BE2C (cell line): Measurements from ENCODE around the gene TSHZ1.
A peak's percentile ranks its signal among the peaks of the same experiment; 100 is the strongest.

Source experiments
- DNase-seq: peaks from one replicate; pipeline ENCODE4 v3.0.0-alpha.2; 2020
- H3K27me3 ChIP-seq: fragments of 250-450 bp; sonication (Bioruptor Pico); 2 replicates; pipeline ENCODE4 v1.5.1; 2020; ENCODE audit warnings: mild to moderate bottlenecking
- H3K36me3 ChIP-seq: fragments of 250-450 bp; sonication (Bioruptor Pico); 2 replicates; pipeline ENCODE4 v1.5.1; 2020; ENCODE audit warnings: mild to moderate bottlenecking
- H3K4me1 ChIP-seq: fragments of 250-450 bp; sonication (Bioruptor Pico); 2 replicates; pipeline ENCODE4 v1.5.1; 2020
- H3K4me3 ChIP-seq: 2 replicates; pipeline ENCODE4 v1.5.1; 2011; ENCODE audit warnings: low read depth, low read length
- H3K9me3 ChIP-seq: fragments of 250-450 bp; sonication (Bioruptor Pico); 2 replicates; pipeline ENCODE4 v1.5.1; 2020
- TF ChIP-seq, protein P1 (sequence below): IDR thresholded peaks from 2 replicates; pipeline ENCODE4 v1.5.1; 2012; ENCODE audit warnings: mild to moderate bottlenecking, low read depth, low read length

The TSHZ1 gene

DNA sequence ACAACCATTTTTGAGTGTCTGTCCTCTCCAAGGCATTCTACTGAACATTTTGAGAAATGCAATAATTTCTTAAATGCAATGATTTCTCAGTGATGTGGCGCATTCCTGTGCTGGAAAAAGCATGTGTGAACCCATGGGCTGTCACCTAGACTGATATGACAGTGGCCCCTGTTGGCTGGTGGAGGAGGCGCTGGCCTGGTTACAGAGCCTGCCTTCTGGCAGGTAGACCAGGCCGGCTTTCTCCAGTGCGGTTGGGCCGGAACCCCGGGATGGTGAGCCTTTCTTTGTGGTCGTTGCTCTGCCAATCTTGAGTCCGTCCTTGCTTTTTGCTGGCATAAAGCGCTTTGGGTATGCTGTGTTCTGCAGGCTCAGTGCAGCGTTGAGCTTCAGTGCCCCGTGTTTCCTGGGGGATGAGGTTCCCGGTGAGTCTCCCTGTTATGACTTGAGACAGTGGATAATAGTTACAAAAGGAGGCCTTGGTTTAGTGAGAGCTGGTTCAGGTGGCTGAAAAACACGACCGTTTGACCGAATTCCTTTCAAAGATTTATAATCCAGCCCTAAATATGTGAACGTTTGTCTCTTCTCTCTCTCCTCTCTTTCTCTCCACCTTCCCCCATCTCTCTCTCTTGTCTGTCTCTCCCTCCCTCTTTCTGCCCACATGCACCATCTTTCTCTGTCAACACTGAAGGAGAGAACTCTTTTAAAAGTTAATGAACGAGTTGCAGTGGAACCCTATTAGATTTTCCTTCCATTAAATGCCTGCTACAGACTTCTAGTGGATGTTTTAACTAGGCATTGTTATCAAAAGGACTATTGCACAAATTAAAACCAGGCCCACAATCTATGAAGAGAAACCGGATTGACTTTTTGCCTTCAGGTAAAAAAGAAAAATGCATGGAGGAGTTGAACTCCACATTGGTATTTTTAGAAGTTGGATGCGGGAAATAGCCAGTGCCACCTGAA, 34.0 kb downstream of the TSHZ1 start:
- peak; percentile 51 for DNase-seq

GRCh38 chr18:75246721-75247610, 36.4 kb downstream of the TSHZ1 start:
- Histone ChIP-seq H3K36me3 (no peaks in the 10 kb centered on the region), H3K4me3 (peak overlapping the region; percentile 46), H3K27me3 (no peaks in the 10 kb centered on the region), H3K4me1 (peaks cover 5% of the 10 kb centered on the region; the same call in 1 of the 2 replicates), H3K9me3 (no peaks in the 10 kb centered on the region)
- DNase-seq = no peak
- TF ChIP-seq, protein P1, sequence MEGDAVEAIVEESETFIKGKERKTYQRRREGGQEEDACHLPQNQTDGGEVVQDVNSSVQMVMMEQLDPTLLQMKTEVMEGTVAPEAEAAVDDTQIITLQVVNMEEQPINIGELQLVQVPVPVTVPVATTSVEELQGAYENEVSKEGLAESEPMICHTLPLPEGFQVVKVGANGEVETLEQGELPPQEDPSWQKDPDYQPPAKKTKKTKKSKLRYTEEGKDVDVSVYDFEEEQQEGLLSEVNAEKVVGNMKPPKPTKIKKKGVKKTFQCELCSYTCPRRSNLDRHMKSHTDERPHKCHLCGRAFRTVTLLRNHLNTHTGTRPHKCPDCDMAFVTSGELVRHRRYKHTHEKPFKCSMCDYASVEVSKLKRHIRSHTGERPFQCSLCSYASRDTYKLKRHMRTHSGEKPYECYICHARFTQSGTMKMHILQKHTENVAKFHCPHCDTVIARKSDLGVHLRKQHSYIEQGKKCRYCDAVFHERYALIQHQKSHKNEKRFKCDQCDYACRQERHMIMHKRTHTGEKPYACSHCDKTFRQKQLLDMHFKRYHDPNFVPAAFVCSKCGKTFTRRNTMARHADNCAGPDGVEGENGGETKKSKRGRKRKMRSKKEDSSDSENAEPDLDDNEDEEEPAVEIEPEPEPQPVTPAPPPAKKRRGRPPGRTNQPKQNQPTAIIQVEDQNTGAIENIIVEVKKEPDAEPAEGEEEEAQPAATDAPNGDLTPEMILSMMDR = no peak

More for the DNA sequence above, 34.0 kb downstream of the TSHZ1 start:
- Histone ChIP-seq H3K9me3 (no peaks in the 10 kb centered on the region), H3K36me3 (no peaks in the 10 kb centered on the region), H3K27me3 (no peaks in the 10 kb centered on the region), H3K4me3 (0 out of 2 replicates have a peak overlapping the region, but pooled peaks have one; percentile 19), H3K4me1 (peaks cover 5% of the 10 kb centered on the region; the same call in 1 of the 2 replicates)
- TF ChIP-seq, protein P1 = peak; percentile 62

DNA sequence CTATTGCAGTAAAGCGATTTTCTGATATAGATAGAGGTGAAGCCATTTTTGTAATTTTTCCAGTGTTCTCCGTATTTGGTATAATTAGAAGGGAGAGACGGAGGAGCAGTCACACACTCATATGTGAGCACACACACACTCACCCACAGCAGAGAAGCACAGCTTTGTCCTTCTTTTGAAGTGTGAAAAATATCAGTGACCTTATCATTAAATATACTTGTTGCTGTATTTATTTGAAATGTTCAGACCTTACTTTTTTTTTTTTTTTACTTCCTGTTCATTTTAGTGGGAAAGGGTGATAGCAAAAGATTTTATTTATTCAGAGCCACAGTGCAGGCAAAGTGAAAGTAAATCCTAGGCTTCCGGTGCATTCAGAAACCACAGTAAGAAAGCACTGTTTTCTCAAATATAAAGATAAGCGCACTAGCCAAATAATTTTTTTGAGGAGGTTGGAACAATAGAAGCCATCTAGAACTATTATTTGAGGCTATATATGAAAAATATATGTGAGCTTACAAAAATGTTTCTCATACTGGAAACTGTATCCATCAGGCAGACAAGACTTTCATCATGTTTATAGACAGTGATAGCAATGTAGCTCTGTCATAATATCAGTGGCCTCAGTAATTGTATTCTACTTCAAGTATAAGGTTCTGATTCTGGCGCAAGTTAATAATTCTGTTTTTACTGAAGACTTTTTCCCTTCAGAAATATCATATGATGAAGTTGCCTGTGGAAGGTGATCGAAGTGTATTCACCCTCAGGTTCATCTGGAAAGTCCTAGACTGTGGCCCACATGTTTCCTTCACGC, 37.2 kb downstream of the TSHZ1 start:
- no peaks in the 10 kb centered on the region for H3K9me3 ChIP-seq
- TF ChIP-seq, protein P1 = no peak
- DNase-seq = no peak
- no peaks in the 10 kb centered on the region for H3K27me3 ChIP-seq
- H3K4me3 ChIP-seq = peak overlapping the region; percentile 46
- H3K4me1 ChIP-seq = peaks cover 5% of the 10 kb centered on the region; the same call in 1 of the 2 replicates
- no peaks in the 10 kb centered on the region for H3K36me3 ChIP-seq

DNA sequence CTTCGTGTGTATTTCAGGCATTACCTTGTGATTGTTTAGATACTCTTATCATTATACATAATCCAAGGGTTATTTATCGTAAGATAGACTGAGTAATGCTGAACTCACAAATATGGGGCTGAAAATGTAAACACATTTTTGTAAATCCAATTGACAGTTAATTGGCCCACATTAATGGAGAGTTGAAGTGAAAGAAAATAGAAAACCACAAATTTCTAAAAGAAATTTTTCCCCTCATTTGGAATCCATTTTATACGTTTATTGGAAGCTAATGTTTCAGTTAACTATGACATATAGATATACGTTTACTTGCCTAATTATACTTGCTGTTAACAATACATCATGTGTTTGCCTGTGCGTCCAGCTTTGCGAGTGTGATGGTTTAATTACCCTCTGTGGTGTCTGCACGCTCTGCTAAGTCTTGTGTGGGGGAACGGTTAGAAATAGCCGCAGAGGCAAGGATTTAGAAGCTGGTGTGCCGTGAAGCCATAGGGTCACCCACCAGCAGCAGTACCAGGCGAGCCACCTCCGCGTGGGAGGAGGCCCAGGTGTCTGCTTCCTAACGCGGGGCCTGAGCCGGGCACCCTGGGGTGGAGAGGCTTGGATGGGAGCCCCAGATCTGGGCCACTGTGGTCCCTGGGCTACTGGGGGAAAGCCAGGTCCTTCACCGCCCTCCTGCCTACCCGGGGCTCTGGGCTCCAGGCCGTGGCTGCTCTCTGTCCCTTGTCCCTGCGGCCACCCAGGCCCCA, 38.0 kb downstream of the TSHZ1 start:
- Histone ChIP-seq H3K4me1 (peaks cover 5% of the 10 kb centered on the region; the same call in 1 of the 2 replicates), H3K36me3 (no peaks in the 10 kb centered on the region), H3K9me3 (no peaks in the 10 kb centered on the region), H3K27me3 (no peaks in the 10 kb centered on the region), H3K4me3 (no peak overlapping the region)
- no peak for DNase-seq
- TF ChIP-seq, protein P1 = no peak

DNA sequence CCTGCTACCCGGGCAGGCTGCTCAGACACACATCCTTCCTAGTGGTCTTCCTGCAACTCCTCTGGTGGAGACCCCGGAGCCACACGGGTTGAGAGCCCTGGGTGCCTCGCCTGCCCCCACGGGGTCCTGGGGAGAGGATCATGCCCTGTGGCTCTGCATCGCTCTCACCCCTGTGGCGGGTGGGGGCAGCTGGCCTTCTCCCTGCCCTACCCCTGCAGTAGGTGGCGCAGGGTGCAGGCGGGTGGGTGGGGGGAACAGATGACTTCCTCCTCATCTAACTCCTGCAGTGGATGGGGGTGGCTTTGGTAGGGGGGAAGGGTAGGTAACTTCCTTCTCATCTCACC, 38.5 kb downstream of the TSHZ1 start:
- Histone ChIP-seq H3K36me3 (no peaks in the 10 kb centered on the region), H3K9me3 (no peaks in the 10 kb centered on the region), H3K4me3 (no peak overlapping the region), H3K27me3 (no peaks in the 10 kb centered on the region), H3K4me1 (peaks cover 5% of the 10 kb centered on the region; the same call in 1 of the 2 replicates)
- TF ChIP-seq, protein P1 = no peak
- DNase-seq = no peak
